Thymus (tissue), 11 donors: ENCODE measurements around the gene TRIM36. TPM values are rescaled to one million over a fixed set of nuclear protein-coding genes. Genes with fewer than 3 reads are reported as not detected.

Experiments
- DNase-seq, 9 donors: peaks; one replicate each; pipeline ENCODE4 v3.0.0-alpha.2; 2013; ENCODE audit warnings: low spot score in 9 of 9, low read depth in 6 of 9, missing footprints in 1 of 9
- H3K27ac ChIP-seq, 2 donors: one replicate each; pipeline ENCODE4 v1.5.1; 2013; ENCODE audit warnings: control low read depth in 1 of 2, low read depth in 1 of 2, low read length in 1 of 2, mild to moderate bottlenecking in 1 of 2, moderate library complexity in 1 of 2
- H3K27me3 ChIP-seq, 2 donors: one replicate each; pipeline ENCODE4 v1.5.1; 2013; ENCODE audit warnings: low read length in 1 of 2; ENCODE audit not compliant: control insufficient read depth in 2 of 2, insufficient read depth in 1 of 2
- H3K36me3 ChIP-seq, 2 donors: one replicate each; pipeline ENCODE4 v1.5.1; 2013; ENCODE audit warnings: low read length in 1 of 2, mild to moderate bottlenecking in 1 of 2, moderate library complexity in 1 of 2; ENCODE audit not compliant: control insufficient read depth in 2 of 2, insufficient read depth in 2 of 2
- H3K4me1 ChIP-seq, 2 donors: one replicate each; pipeline ENCODE4 v1.5.1; 2013; ENCODE audit warnings: low read length in 2 of 2; ENCODE audit not compliant: control insufficient read depth in 2 of 2, insufficient read depth in 2 of 2
- H3K4me3 ChIP-seq, 2 donors: one replicate each; pipeline ENCODE4 v1.5.1; 2013; ENCODE audit warnings: low read length in 2 of 2, control low read depth in 1 of 2, mild to moderate bottlenecking in 1 of 2
- H3K9me3 ChIP-seq, 2 donors: one replicate each; pipeline ENCODE4 v1.5.1; 2013; ENCODE audit warnings: low read length in 1 of 2, mild to moderate bottlenecking in 1 of 2; ENCODE audit not compliant: control insufficient read depth in 2 of 2, insufficient read depth in 1 of 2
- WGBS: extraction: QIAGEN DNeasy Blood & Tissue Kit; methylation state at CpG from one replicate; pipeline ENCODE4 v1.1.7; 2013; 5-methylcytosine and 5-hydroxymethylcytosine counted together
- polyA plus RNA-seq: library from polyadenylated mRNA; stranded (reverse); fragments of 200-250 nt; gene quantifications from one replicate; pipeline ENCODE4 v1.2.3, GENCODE V29; 2013
- total RNA-seq: library from RNA; stranded (reverse); fragments of 120-200 nt; gene quantifications from one replicate; pipeline ENCODE4 v1.2.4, GENCODE V29; 2013
- donor health status: healthy.

The TRIM36 gene
- total and polyA plus RNA-seq, 2 donors = 1.8 to 2.0 TPM

- WGBS = 31% methylated on average over 2 of the region's 2 CpGs
Observed at GRCh38 chr5:115098041-115098702, 71.5 kb downstream of the TRIM36 start.

GRCh38 chr5:115097236-115097635 is 72.5 kb downstream of the TRIM36 start:
- Histone ChIP-seq H3K9me3 (no peaks in the 10 kb centered on the region), H3K4me3 (no peak overlapping the region), H3K27ac (no peak overlapping the region), H3K36me3 (no peaks in the 10 kb centered on the region), H3K4me1 (no peaks in the 10 kb centered on the region), H3K27me3 (no peaks in the 10 kb centered on the region)
- WGBS = 57% methylated on average over 2 of the region's 2 CpGs
- DNase-seq = no peak

More at GRCh38 chr5:115098041-115098702, 71.5 kb downstream of the TRIM36 start:
- Histone ChIP-seq H3K27me3 (no peaks in the 10 kb centered on the region), H3K36me3 (no peaks in the 10 kb centered on the region), H3K9me3 (no peaks in the 10 kb centered on the region), H3K4me3 (no peak overlapping the region), H3K4me1 (no peaks in the 10 kb centered on the region), H3K27ac (no peak overlapping the region)
- peak in 8 of 9 donors; percentile 4 to 59 (median 16) for DNase-seq

- H3K36me3 ChIP-seq = no peaks in the 10 kb centered on the region
- 84% methylated on average over 7 of the region's 7 CpGs for WGBS
- H3K4me3 ChIP-seq = no peak overlapping the region
- H3K27me3 ChIP-seq = no peaks in the 10 kb centered on the region
- H3K27ac ChIP-seq = no peak overlapping the region
- no peaks in the 10 kb centered on the region for H3K9me3 ChIP-seq
- no peaks in the 10 kb centered on the region for H3K4me1 ChIP-seq
- DNase-seq = no peak
Observed at GRCh38 chr5:115096034-115096769, 73.5 kb downstream of the TRIM36 start.

DNA sequence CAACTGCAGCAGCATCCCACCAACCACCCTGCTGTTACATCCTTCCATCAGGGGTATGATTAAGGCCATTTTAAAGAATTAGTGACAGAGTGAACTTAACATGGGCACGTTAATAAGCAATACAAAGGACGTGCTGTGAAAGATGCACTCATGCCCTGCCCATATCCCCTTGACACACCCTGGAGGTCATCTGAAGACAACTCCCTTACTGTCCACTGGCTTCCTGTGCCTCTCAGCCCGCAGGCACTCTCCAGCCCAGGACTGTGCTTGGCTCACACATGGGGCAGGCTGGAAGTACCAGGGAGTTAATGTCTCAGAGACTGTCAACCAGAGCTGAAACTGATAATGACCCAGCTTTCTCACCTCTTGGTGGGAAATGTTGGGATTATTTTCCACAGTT is 81.8 kb downstream of the TRIM36 start:
- no peaks in the 10 kb centered on the region for H3K36me3 ChIP-seq
- H3K4me1 ChIP-seq = no peaks in the 10 kb centered on the region

GRCh38 chr5:115086473-115086872 is 83.2 kb downstream of the TRIM36 start:
- H3K27me3 ChIP-seq = peaks cover 0 to 3% of the 10 kb centered on the region in 2 donors
- no peaks in the 10 kb centered on the region for H3K4me1 ChIP-seq
- H3K9me3 ChIP-seq = no peaks in the 10 kb centered on the region
- H3K4me3 ChIP-seq = no peak overlapping the region
- DNase-seq = no peak
- 58% methylated on average over 1 of the region's 1 CpG for WGBS
- no peaks in the 10 kb centered on the region for H3K36me3 ChIP-seq
- no peak overlapping the region for H3K27ac ChIP-seq

More for the DNA sequence above, 81.8 kb downstream of the TRIM36 start:
- 89% methylated on average over 3 of the region's 3 CpGs for WGBS
- Histone ChIP-seq H3K9me3 (no peaks in the 10 kb centered on the region), H3K27me3 (peaks cover 0 to 3% of the 10 kb centered on the region in 2 donors), H3K27ac (no peak overlapping the region), H3K4me3 (no peak overlapping the region)
- DNase-seq = no peak

DNA sequence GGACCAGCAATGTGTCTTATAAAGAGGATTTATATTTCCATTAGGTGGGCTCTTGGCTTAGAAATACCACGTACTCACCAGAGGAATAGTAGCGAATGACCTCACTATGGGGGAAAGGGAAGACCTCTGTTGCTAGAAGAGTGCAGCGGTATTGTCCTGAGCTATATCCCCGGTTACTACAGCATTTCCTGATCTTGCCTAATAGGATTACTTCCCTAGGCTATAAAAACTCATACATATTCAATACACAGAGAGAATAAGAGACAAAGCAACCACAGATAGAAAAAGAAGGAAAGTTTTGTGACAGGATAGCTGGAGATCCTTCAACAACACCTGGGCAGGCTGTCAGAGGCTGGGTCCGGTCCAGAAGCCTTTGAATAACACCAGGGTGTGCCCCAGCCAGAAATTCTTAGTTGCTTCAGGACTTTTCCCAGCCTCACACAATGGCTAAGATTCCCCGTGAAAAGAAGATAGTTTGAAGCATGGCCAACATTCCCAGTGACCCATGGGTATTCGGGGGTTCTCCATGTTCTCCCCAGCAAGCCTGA is 85.4 kb downstream of the TRIM36 start:
- 92% methylated on average over 7 of the region's 7 CpGs for WGBS
- DNase-seq = no peak
- no peak overlapping the region for H3K4me3 ChIP-seq

GRCh38 chr5:115079924-115080623 is 89.6 kb downstream of the TRIM36 start:
- WGBS = 93% methylated on average over 2 of the region's 2 CpGs
- H3K4me3 ChIP-seq = no peak overlapping the region
- no peaks in the 10 kb centered on the region for H3K27me3 ChIP-seq
- H3K36me3 ChIP-seq = no peaks in the 10 kb centered on the region
- no peaks in the 10 kb centered on the region for H3K4me1 ChIP-seq
- H3K27ac ChIP-seq = no peak overlapping the region
- no peak for DNase-seq
- no peaks in the 10 kb centered on the region for H3K9me3 ChIP-seq

More for the DNA sequence above, 85.4 kb downstream of the TRIM36 start:
- no peaks in the 10 kb centered on the region for H3K9me3 ChIP-seq
- H3K36me3 ChIP-seq = no peaks in the 10 kb centered on the region
- no peaks in the 10 kb centered on the region for H3K27me3 ChIP-seq
- H3K4me1 ChIP-seq = no peaks in the 10 kb centered on the region
- H3K27ac ChIP-seq = no peak overlapping the region
